GM21737 (cell line): ENCODE data around the gene FADS6.

Source experiments
- ATAC-seq: cut with Tn5 transposase; IDR thresholded peaks from one replicate; pipeline ENCODE4 v1.9.1; 2021; ENCODE audit warnings: mild to moderate bottlenecking, moderate library complexity; ENCODE audit not compliant: unreplicated experiment

FADS6 gene

DNA sequence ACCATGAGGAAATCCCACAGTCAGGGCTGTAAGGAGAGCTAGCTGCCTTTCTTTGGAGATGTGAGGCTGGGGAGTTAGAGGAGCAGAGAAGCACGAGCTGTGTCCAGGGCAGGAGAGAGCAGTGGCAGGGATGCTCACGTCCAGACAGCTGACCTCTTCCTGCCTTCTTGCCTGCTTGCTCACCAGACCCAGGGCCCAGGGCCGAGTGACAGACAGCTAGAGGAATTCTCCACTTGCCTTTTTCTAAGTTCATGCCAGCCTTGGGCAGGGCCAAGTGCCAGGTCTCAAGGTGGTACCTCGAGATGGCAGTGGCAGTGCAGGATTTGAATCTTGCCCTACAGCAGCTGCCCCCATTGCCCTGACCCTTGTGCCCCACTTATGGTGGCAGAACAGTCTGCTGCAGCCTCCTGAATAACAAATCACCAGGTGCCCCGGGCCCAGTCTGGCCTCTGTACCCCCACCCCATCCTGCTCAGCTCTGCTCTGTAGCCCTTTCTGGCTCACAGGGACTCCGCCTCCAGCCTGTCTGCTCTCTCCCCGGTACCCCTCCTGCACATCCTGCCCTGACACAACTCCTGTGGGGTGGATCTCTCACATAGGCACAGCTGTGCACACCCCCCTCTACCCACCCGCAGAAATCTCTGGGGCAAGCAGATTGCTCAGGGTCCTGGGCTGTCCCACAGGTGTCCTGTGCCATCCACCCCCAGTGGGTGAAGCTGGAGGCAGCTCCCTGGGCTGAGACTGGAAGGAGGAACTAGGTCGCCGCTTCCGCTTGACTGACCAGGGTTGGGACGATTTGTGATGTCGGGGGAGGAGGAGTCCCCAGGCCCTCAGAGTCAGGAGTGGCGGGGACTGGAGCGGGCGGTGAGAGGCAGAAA lies 59.7 kb downstream of the FADS6 start:
- ATAC-seq, result no peak

DNA sequence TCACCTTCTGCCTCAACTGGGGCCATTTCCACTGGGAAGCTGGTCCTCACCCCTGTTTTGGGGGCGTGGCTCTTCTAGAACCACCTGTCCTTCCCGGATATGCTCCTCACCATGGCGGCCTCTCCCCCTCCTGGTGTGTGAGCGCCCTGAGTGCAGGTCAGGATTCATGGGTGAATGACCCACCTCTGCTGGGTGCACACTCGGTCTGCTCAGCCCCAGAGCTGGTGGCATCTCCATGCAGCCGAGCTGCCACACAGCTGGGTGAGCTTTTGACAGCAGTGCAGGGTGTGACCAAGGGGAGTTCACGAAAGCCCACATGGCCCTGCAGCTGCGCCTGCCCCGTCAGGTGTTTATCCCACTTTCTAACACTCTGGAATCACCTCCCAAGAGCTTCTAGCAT lies 61.0 kb downstream of the FADS6 start:
- ATAC-seq, result no peak

DNA sequence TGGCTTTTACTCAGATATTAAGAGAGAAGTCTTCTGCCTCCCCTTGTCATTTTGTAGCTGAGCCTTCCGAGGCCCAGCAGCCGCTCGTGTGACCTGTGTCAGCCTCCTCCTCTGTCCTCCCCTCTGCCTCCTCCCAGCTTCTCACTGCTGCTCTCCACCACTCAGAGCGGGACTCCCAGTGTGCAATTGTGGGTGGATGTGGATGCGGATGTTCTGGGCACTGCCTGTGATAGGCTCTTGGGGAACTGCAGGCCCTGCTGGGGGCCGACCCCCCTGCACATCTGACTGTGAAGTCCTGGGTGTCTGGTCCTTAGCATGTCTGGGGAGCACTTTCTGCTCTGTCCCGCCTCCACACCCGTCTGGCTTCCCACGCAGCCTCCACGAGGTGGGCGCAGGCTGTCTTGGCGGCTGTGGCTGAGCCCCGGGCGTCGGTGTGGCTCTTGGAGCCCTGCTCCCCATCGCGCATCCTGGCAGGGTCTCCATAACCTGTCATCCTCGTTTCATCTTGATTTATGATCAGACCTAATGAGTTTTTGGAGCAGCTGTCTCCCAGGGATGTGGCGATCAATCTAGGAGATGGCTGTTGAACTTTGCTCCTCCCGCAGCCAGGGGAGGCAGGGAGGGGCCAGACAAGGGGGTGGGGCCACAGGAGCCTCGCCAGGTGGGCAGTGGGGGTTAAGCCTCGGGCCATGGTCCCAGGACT lies 61.8 kb downstream of the FADS6 start:
- no peak for ATAC-seq

DNA sequence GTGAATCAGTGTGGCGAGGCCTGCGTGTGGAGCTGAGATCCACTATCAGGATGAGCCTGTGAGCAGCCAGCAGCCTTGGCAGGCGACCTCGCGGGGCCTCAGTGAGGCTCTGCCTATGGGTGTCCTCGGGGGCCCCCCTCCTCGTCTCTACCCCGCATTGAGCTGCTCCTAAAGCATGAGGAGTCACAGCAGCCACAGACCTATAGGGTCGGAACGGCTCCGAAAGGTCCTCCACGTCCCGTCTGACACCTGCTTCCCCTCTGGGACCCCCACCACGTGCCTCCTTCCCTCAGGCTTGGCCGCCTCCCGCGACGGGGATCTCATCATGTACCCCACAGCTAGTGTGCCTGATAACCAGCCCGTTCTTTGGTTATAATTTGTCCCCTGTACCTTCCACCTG lies 62.6 kb downstream of the FADS6 start:
- no peak for ATAC-seq

DNA sequence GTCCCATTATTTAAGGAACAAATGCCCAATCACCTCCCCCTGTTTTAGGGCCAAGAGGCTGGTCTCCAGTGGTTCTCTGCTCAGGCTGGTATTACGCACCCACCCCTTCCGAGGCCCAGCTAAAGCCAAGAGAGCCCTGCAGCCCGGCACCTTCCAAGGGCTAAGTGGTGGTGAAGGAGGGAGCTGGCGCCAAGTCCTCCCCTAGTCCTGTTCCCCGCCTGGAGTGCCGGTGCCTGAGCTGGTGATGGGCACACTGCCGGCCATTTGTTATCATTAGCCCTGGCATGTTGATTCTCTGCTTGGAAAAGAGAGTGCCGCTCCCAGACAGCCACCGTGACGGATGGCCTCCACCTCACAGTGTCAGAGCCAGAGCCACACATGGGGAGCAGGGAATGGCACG lies 65.6 kb downstream of the FADS6 start:
- ATAC-seq, result no peak
